IPS DF 6.9 (cell line): ENCODE results near the gene ADCY7.

ENCODE experiments used
- DNase-seq: peaks from one replicate; pipeline ENCODE4 v3.0.0-alpha.2; 2013; ENCODE audit warnings: low read depth, low spot score
- H3K27ac ChIP-seq: one replicate; pipeline ENCODE4 v1.5.1; 2013; ENCODE audit warnings: low read length, control low read depth
- H3K27me3 ChIP-seq: 2 replicates; pipeline ENCODE4 v1.6.1; 2013; ENCODE audit warnings: mild to moderate bottlenecking, low read length; ENCODE audit not compliant: control insufficient read depth, insufficient read depth
- H3K36me3 ChIP-seq: 2 replicates; pipeline ENCODE4 v1.6.1; 2013; ENCODE audit warnings: low read length; ENCODE audit not compliant: control insufficient read depth, insufficient read depth
- H3K4me1 ChIP-seq: 2 replicates; pipeline ENCODE4 v1.6.1; 2013; ENCODE audit warnings: low read length; ENCODE audit not compliant: control insufficient read depth, insufficient read depth
- H3K4me3 ChIP-seq: 2 replicates; pipeline ENCODE4 v1.5.1; 2013; ENCODE audit warnings: mild to moderate bottlenecking, low read length
- H3K9me3 ChIP-seq: 2 replicates; pipeline ENCODE4 v1.6.1; 2013; ENCODE audit warnings: low read length, inconsistent platforms; ENCODE audit not compliant: control insufficient read depth, insufficient read depth
- WGBS: extraction: QIAGEN DNeasy Blood & Tissue Kit; methylation state at CpG from one replicate; pipeline ENCODE4 v1.1.7; 2013; ENCODE audit warnings: mixed read lengths, missing lambda C conversion rate; ENCODE audit not compliant: insufficient read length, insufficient coverage; 5-methylcytosine and 5-hydroxymethylcytosine counted together

ADCY7 gene

GRCh38 chr16:50292566-50292948 lies 26.2 kb downstream of the ADCY7 start:
- Histone ChIP-seq H3K27ac (no peak overlapping the region), H3K9me3 (no peaks in the 10 kb centered on the region), H3K36me3 (peaks cover 4% of the 10 kb centered on the region; the same call in 1 of the 2 replicates), H3K4me3 (no peak overlapping the region), H3K4me1 (no peaks in the 10 kb centered on the region), H3K27me3 (no peaks in the 10 kb centered on the region)
- DNase-seq, result no peak
- no CpG with 5 or more reads among the region's 12 CpGs for WGBS

DNA sequence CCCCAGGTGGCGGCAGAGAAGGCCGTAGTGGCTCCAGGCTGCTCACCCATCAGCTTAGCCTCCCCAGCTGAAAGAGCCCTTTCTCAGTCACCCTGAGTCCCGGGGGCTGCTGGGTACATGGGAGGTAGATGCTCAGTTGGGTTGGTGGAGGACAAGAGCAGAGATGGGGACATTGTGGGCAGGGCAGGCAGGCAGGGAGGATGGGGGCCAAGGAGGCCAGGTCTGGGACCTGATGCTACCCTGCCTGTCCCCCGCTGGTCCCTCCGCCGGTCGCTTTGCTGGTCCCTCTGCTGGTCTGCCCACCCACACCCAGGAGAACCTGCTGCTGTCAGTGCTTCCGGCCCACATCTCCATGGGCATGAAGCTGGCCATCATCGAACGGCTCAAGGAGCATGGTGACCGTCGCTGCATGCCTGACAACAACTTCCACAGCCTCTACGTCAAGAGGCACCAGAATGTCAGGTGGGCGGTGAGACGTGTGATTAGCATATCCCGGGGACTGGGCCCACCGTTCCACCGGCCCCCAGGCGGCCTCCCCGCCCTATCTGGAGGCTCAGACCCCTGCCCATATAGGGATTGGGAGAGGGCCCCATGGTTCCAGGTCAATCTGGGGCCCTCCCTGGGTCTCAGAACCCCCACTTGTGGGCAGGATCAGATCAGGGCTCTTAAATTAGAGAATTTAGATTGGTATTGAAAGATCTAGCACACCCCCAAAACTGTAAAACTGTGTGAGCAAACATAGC lies 26.9 kb downstream of the ADCY7 start:
- no peaks in the 10 kb centered on the region for H3K9me3 ChIP-seq
- DNase-seq, result no peak
- no peak overlapping the region for H3K27ac ChIP-seq
- H3K4me3 ChIP-seq, result no peak overlapping the region
- H3K36me3 ChIP-seq, result peaks cover 4% of the 10 kb centered on the region; the same call in 1 of the 2 replicates
- H3K27me3 ChIP-seq, result no peaks in the 10 kb centered on the region
- WGBS, result no CpG with 5 or more reads among the region's 20 CpGs
- no peaks in the 10 kb centered on the region for H3K4me1 ChIP-seq

DNA sequence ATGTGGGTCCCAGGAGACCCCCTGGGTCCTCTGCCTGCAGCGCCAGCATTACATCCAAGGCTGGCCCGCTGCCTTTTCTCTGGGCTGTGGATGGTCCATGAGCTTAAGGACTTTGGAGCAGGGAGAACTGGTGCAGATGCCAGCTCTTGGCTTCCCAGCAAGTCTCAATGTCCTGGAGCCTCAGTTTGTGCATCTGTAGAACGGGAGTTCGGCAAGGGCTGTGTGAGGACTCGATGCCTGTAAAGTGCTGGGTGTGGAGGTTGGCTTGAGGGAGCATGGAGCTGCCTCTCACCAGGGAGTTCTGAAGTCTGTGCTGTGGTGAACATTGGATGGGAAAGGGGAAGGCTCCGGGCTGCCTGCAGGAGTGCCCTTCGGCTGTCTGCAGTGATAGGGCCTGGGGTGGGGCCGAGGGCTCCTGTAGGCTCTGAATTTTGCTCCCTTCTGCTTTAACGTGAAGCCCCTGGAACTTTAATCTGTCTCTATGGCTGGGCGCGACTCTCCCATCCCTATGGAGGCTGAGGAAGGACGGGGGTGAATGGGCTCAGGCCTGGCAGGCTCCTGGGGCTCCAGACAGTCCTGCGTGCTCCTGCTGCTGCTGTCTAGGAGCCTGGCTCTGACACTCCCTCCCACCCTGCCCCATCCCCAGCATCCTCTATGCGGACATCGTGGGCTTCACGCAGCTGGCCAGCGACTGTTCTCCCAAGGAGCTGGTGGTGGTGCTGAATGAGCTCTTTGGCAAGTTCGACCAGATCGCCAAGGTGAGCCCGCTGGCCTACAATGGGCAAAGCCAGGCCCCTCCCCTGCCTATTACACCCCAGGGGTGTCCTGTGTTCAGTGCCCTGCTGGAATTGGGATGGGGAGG lies 27.9 kb downstream of the ADCY7 start:
- Histone ChIP-seq H3K27me3 (no peaks in the 10 kb centered on the region), H3K4me1 (no peaks in the 10 kb centered on the region), H3K36me3 (peaks cover 4% of the 10 kb centered on the region; the same call in 1 of the 2 replicates), H3K27ac (no peak overlapping the region), H3K4me3 (no peak overlapping the region), H3K9me3 (no peaks in the 10 kb centered on the region)
- no CpG with 5 or more reads among the region's 20 CpGs for WGBS
- DNase-seq, result no peak

DNA sequence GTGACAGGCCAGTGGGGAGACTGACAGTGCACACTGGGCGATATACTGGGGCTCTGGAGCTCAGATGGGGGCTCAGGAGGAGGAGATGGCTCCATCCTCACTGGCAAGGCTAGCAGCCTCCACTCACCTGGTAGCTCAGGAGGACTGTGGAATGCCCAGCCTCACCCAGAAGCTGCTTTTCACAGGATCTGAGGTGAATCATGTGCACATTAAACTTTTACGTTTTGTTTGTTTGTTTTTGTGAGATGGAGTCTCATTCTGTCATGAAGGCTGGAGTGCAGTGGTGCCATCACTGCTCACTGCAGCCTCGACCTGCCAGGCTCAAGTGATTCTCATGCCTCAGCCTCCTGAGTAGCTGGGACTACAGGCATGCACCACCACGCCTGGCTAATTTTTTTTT lies 28.6 kb downstream of the ADCY7 start:
- no peak for DNase-seq
- Histone ChIP-seq H3K4me1 (no peaks in the 10 kb centered on the region), H3K27ac (no peak overlapping the region), H3K36me3 (peaks cover 4% of the 10 kb centered on the region; the same call in 1 of the 2 replicates), H3K4me3 (no peak overlapping the region), H3K9me3 (no peaks in the 10 kb centered on the region), H3K27me3 (no peaks in the 10 kb centered on the region)
- no CpG with 5 or more reads among the region's 4 CpGs for WGBS

- H3K4me3 ChIP-seq, result no peak overlapping the region
- no peaks in the 10 kb centered on the region for H3K9me3 ChIP-seq
- H3K4me1 ChIP-seq, result no peaks in the 10 kb centered on the region
- whole genome bisulfite sequencing, result no CpG with 5 or more reads among the region's 7 CpGs
- H3K27ac ChIP-seq, result no peak overlapping the region
- no peak for DNase-seq
- no peaks in the 10 kb centered on the region for H3K27me3 ChIP-seq
- H3K36me3 ChIP-seq, result peaks cover 4% of the 10 kb centered on the region; the same call in 1 of the 2 replicates
Observed at GRCh38 chr16:50295541-50296132, 29.3 kb downstream of the ADCY7 start.

DNA sequence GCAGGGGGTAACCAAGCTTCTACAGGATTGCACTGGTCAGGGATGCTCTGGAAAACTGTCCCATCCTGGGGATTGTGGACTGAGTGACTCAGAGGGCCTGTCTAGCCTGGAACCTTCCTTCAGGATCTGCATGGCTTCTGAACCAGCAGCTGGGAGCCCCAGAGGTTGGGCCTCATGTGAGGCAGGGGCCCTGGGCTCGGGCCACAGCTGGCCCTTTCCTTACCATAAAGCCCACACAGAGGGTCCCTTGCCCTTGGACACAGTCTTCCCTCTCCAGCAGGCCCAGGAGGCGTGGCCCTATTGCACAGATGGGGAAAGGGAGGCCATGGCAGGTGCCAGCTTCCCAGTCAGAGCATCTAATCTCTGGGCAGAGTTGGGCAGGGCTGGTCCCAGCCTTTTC lies 30.5 kb downstream of the ADCY7 start:
- Histone ChIP-seq H3K27ac (no peak overlapping the region), H3K4me3 (no peak overlapping the region), H3K9me3 (no peaks in the 10 kb centered on the region), H3K27me3 (no peaks in the 10 kb centered on the region), H3K4me1 (no peaks in the 10 kb centered on the region), H3K36me3 (peaks cover 4% of the 10 kb centered on the region; the same call in 1 of the 2 replicates)
- no CpG with 5 or more reads among the region's 2 CpGs for WGBS
- DNase-seq, result no peak

GRCh38 chr16:50297301-50298074 lies 31.1 kb downstream of the ADCY7 start:
- no peak for DNase-seq
- Histone ChIP-seq H3K4me1 (no peaks in the 10 kb centered on the region), H3K9me3 (no peaks in the 10 kb centered on the region), H3K4me3 (no peak overlapping the region), H3K27me3 (no peaks in the 10 kb centered on the region), H3K27ac (no peak overlapping the region), H3K36me3 (peaks cover 4% of the 10 kb centered on the region; the same call in 1 of the 2 replicates)
- no CpG with 5 or more reads among the region's 15 CpGs for WGBS

GRCh38 chr16:50298075-50298460 lies 31.7 kb downstream of the ADCY7 start:
- no peak overlapping the region for H3K27ac ChIP-seq
- peaks cover 4% of the 10 kb centered on the region; the same call in 1 of the 2 replicates for H3K36me3 ChIP-seq
- WGBS, result no CpG with 5 or more reads among the region's 7 CpGs
- H3K4me3 ChIP-seq, result no peak overlapping the region
- H3K9me3 ChIP-seq, result no peaks in the 10 kb centered on the region
- no peaks in the 10 kb centered on the region for H3K27me3 ChIP-seq
- no peaks in the 10 kb centered on the region for H3K4me1 ChIP-seq
- no peak for DNase-seq

GRCh38 chr16:50298591-50299507 lies 32.5 kb downstream of the ADCY7 start:
- WGBS, result no CpG with 5 or more reads among the region's 29 CpGs
- Histone ChIP-seq H3K27me3 (no peaks in the 10 kb centered on the region), H3K4me3 (no peak overlapping the region), H3K4me1 (no peaks in the 10 kb centered on the region), H3K9me3 (no peaks in the 10 kb centered on the region), H3K36me3 (no peaks in the 10 kb centered on the region), H3K27ac (no peak overlapping the region)
- no peak for DNase-seq
